Fibroblast of peridontal ligament (primary cell): ENCODE results near the gene ANKRD33B.

ENCODE experiments used
- DNase-seq: peaks from one replicate; pipeline ENCODE4 v3.0.0-alpha.2; 2010; ENCODE audit errors: extremely low read depth

Gene ANKRD33B

DNA sequence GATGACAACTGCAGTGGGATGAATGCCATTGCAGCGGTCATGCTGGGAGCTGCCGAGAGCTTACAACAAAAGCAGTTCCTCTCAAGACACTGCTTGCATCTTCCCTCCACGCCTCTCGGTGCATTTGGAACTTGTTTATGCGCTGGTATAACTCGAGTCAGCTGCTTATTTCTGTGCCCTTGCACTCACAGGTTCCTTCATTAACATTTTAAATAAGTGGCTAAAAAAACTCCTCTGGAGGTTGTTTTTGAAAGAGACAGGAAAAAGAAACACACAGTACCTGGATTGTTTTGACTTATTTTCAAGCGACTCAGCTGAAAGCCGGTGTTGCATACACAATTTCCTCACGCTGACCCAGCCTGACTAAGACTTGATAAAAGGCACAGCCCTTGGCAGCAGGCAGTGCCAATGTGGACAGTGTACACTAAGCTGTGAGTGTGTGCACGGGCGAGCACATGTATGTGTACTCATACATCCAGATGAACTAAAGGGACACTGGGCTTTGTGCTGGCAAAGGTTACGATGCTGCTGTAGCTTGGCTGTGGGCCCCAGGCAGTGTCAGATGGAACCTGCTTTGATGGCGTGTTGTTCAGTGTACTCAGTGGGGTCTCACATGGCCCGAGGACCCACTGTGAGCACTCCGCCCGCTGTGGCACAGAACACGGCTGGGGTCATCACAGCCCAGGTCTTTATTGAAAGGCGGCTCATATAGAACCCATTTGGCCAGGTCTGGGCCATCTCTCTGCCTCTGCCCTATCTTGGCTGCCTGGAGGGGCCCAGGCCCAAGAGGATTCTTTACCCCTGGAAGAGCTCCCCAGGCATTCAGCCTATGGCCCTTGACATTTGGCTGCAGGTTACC, 92.3 kb downstream of the ANKRD33B start:
- no peak for DNase-seq

DNA sequence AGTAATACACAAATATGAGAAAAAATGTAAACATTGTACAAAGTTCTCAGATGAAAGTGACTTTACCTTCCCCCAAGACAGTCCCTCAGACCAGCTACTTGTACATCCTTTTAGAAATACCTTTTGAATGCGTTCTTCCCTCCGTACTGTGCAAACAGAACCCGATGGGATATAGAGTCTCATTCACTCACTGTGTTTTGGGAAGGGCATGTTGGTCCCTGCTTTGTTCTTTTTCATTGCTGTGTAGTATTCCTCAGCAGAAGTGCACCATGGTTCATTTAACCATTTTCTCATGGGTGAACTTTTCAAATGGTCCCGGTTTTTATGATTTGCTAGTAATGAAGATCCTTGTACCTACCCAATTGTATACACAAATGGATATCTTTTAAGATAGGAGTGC, 94.4 kb downstream of the ANKRD33B start:
- DNase-seq, result no peak

DNA sequence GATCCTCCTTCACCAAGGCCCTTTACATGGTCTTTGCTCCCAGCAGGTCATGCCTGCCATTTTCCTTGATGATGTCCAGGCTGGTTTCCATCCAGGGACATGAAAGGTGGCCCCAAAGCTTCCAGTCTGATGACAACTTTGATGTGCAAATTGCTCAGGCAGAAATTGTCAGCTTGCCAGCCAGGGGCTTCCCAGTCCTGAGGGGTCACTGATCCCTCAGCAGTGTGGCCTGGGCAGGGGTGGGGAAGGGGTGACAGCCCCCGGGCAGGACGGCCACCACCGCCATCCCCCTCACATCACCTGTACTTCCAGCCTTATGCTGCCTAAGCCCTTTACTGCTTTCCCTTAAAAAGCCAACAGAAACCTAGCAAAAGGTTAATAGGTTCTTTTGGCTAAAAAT, 96.3 kb downstream of the ANKRD33B start:
- DNase-seq, result no peak

DNA sequence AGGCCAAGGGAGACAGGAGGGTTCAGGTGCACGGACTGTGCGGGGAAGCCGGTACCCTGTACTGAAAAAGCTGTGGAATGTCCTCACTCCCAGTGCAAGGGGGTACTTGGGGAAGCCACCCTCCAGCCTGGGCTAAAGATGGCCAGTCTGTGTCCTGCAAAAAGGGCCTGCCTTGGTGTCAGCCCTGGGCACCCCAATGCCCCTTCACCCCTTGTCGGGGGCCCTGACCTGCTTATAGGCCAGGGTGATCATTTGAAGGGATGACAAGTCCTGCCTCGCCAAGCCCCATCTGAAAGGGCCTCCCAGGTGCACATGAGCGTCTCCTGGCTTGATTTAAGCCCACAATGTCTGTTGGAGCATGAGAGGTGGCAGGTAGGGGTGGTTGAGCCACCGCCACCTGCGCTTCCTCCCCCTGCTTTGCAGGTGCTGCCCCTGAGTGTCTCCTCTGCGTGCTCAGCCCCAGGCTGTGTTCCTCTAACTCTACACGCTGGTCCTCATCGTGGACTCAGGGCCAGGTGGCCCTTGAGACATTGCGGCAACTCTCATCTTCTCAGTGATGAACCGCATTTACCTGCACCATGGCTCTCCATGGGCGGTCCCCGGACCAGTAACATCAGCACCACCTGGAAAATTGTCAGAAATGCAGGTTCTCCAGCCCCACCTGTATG, 97.0 kb downstream of the ANKRD33B start:
- DNase-seq, result no peak

DNA sequence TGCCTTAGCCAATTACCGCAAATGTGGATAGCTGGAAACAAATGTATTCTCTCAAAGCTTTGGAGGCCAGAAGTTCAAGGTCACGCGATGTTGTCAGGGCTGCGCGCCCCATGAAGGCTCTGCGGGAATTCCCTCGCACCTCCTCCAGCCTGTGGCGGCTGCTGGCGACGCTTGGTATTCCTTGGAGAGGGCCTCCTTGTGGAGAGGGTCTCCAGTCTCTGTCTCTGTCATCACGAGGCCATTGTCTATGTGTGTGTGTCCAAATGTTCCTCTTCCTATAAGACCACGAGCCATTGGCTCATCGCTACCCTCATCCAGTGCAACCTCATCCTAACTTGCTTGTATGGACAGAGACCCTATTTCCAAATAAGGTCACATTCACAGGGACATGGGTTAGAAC, 97.5 kb downstream of the ANKRD33B start:
- DNase-seq, result no peak

DNA sequence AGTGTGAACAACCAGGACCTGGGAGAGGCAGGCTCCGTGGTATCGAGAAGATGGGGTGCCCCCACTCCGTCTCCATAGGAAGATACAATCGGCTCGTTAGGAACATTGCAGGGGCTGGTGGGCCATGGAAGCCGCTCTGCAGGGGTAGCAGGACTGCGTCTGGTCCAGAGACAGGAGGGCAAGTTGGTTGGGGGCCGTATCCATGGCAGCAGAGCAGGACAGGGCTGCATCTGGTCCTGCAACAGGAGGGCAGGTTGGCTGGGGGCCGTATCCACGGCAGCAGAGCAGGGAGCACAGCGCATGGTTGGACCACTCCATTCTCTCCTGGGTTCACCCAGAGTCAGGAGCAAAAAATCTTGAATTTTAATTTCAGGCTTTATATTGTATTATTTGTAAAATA, 98.2 kb downstream of the ANKRD33B start:
- no peak for DNase-seq

DNA sequence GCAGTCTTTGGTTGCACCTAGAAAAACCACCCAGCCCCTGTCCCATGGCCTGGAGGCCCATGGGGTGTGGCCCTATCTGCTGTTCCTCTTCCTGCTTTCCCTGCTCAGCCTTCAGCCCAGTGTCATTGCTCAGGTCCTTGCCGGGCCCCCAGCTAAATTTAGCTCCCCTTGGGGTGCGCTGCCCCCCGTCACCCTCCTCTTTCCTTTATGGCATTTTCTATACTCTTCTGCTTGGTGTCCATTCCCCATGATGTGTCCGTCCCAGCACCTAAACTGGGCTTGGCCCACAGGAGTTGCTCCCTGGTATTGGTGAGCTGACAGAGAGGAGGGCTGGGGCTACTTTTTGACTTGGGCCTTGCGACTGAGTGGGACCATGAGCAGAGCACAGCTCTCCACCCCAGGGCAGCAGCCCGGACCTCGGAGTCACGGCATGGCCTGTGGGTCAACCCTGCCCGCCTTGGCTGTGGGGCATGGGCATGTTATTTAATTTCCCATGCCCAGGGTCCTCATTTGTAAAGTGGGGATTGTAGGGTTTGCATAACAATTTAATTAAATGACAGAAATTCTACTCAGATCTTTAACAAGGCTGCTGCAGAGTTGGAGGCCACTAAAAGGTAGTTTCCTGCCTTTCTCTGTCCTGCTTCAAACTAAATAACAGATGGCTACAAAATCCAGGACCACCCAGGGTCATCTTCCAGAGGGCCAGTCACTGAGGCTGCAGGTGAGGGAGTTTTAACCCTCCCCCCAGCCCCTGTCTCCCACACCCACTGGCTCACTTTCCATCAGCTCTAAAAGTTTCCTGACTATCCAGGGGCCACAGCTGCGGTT, 99.0 kb downstream of the ANKRD33B start:
- DNase-seq, result no peak

DNA sequence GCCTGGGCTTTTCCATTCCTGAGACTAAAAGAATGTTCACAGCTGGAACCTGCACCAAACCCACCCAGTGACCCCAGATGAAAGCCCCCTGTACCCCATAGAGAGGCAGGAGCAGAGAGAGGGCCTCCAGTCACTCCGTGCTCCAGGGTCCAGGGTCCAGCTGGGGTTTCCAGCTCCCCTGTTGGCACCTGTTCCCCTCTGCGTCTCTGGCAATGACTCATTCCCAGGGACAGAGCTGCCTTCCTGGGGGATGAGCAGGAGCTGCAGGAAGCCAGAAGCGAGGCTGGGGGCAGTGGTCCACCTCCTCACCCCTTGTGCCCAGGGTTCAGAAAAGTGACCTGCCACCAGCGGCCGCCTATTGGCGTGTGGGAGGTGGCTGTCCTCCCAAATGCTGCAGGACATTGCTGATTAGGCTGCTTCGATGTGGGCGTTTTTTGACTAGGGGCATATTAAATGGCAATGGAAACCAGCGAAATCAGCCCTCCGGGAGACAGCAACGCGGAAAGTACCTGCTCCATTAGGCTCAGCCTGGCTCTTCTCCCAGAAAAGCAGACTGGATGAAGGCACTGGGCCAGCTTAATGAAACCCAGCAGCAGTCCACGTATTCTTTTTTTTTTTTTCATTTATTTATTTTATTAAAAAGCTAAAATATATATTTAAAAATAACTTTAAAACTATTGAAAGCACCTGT, 99.8 kb downstream of the ANKRD33B start:
- peak; percentile 71 for DNase-seq

DNA sequence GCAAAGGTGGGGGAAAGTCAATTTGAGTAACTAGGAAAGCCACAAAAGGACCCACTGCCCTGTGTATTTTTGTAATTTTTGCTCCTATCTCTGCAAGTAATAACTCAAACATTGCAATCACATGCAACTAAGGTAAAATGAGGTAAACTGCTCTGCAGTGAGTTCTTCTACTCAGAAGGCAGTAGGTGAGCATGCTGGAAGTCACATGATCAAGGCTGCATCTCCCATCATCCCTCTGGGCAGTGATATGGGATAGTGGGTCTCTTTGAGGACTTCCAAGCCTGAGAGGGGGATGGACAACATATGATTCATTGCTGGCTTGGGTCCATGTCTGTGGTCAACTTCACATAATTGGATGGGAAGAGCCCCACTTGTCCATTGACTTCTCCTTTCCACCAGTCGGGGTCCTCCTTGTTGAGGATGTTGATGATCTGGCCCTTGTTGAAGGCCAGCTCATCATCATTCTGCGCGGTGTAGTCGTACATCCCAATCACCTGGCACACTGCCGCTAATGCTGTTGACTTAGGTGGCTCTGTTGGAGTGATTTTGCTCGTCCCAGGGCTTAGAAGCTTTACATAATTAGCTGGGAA, 100.4 kb downstream of the ANKRD33B start:
- DNase-seq, result peak; percentile 20

DNA sequence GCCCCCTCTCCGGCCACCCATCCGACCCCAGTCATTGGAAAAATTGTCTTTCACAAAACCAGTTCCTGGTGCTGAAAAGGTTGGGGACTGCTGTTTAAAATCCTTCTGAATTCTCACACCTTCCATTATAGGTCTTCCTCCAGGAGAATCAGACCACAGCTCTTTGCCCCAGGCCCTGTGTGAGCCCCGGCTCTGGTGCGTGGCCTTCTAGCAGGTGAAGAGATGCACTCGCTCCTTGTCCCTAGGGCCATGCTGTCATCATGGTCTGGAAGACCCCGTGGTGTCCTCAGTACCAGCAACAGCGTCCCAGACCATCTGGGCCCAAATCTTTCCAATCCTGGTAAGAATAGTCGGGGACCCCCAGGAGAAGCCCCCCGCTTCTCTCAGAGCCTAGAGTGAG, 101.9 kb downstream of the ANKRD33B start:
- no peak for DNase-seq

DNA sequence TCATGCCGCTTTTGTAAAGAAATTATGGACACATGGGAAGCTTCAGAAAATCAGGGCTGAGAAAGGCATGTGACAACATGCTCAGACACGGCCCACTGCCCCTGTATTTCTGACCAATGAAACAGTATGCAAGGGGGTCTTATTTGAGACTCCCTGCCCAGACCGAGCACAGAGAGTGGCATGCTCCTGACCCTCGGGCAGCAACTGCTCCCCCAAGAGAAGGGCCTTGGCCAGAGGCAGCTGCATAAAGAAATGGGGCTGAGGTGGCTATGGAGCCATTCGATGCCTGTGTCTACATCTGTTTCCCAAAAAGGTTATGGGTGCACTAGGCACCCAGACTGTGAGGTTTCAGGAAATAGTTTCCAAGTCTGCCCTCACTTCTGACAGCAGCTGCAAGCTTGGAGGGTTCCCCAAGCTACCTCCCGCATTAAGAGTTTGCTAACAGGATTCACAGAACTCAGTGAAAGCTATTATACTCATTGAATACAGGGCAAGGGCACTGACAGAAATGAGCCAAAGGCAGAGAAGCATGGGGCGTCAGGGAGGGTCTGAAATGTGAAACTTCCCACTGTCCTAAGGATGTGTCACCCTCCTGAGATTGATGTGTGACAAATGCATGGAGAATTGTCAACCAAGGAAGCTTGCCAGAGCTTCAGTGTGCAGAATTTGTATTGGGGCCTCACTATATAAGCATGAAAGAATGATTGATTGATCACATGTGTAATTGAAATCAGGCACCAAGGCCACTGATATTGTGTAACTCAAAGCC, 102.8 kb downstream of the ANKRD33B start:
- no peak for DNase-seq

DNA sequence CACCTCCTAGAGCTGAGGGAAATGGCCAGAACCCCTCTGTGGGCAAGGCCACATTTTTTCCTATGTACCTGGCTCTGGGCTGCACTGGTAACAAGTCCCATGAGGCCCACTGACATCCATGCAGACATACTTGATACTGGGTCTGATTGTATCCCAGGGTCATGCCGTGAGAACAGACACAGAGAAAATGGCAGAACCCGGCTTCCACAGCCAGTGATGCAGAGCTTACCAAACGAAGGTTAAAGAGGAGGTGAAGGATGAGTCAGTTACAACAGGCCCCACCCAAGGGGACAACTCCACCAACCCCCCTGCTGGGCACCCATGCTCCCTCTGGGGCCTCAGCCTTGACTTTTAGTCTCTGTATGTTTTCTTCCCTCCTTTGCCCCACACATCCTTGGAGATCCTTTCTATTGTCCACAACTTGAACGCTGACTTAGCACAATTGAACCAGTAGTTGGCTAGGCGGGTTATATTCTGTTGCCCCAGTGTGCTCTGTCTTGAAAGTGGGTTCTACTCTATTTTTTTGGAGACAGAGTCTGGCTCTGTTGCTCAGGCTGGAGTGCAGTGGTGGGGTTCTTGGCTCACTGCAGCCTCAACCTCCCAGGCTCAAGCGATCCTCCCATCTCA, 103.7 kb downstream of the ANKRD33B start:
- no peak for DNase-seq

DNA sequence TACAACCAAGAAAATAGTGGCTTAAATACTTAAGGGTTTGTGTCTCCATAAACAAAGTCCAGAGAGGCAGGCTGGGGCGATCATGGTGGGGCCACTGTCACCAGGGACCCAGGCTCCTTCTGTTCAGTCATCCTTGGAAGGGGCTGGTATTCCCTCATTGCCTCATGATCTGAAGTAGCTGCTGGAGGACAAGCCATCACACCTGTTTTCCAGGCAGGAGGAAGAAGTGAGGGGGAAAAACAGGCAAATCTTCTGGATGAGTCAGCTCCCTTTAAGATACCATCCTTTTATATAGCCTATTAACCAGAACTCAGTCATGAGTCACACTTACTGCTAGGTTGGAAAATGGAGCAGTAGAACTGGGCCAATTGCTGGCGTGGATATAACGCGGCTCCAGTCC, 104.8 kb downstream of the ANKRD33B start:
- DNase-seq, result no peak

DNA sequence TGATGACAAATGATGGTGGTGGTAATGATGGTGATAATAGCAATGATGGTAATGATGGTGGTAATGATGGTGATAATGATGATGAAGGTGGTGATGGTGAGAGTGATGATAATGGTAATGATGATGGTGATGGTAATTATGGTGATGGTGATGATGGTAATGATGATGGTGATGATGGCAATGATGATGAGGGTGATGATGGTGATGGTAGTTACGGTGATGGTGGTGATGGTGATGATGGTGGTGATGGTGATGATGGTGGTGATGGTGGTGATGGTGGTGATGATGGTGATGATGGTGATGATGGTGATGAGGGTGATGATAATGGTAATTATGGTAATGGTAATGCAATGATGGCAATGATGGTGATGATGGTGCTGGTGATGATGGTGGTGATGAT, 106.1 kb downstream of the ANKRD33B start:
- DNase-seq, result no peak

DNA sequence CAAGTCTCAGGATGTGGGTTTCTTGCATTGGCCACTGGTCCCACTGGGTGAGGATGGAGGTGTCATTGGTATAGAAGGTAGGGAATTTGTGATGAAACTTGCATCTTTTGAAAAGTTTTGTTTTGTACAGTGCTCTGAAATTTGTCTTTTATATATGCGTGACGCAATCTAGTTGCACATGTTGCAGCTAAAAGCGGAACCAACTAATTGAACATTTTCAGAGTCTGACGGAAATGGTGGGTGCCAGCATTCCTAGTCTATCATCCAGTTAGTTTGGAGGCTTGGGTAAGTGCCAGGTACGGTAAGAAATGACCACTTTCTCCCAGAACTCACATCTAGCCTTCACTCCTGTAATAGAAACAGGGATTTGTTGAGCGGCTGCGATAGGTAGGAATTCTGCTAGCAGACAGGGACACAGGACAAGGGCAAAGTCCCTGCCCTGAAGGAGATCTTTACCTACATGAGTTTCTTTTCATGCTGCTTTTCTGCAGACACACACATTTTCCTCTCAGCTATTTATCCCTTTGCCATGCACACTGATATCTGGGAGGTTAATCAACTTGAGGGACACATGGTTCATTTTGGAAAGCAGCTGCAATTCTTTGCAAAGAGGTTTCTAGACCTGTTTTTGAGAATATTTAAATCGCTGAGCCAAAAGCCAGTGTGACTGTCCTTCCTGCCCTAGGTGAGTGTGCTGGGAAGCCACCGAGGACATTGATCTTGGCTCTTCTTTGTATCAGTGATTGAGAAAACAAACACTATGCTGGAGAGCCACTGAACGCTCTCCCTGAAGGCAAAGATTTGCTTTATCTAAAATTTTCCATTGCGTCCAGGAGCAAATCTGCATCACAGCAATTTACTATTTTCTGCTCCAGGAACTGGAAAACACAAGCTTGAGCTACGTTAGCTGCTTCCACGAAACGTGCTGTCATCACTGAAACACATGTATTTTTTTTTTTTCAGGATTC, 107.5 kb downstream of the ANKRD33B start:
- DNase-seq, result peak; percentile 24

DNA sequence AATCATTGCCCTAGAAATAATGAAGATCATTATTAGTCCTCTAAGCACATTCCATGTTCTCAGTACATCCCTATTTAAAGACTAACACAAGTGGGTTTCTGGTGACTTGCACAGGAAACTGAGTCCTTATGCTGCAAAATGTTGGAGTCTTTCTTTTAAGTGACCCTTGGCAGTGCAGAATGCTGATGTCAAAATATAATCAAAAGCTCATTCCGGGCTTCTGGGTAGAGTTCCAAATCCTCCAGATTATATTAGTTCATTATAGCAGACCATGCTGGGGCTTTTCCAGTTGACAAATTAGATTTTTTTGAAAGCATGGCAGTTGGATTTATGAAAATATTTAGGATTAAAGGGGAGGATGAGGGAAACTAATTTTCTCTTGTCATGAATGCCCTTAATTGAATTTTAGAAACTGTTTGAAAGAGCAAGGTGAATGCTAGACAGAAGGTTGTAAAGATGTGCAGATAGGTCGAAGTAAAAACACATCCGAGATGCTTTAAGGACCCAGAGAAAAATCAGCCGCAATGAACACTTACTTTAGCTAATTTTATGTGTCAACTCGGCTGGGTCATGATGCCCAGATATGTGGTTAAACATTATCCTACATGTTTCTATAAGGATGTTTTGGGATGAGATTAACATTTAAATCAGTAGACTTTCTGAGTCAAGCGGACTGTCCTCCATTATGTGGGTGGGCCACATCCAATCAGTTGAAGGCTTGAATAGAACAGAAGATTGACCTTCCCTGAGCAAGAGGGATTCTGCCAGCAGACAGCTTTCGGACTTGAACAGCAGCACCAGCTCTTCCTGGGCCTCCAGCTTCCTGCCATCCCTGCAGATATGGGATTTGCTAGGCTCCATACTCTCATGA, 108.5 kb downstream of the ANKRD33B start:
- no peak for DNase-seq

DNA sequence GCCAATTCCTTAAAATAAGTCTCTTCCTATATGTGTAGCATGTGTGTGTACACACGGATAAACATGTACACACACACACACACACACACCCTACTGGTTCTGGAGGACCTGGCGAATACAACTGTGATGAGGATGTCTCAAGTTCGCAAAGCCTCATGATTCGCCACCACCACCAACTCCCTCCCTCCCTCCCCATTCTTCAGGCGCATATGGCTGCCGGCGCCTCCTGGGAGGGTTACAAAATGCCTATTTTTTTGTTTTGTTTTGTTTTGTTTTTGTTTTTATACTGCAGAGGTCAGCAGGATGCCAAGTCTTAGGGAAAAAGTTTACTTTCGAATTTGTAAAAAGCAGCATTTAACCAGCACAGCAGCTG, 109.1 kb downstream of the ANKRD33B start:
- no peak for DNase-seq

DNA sequence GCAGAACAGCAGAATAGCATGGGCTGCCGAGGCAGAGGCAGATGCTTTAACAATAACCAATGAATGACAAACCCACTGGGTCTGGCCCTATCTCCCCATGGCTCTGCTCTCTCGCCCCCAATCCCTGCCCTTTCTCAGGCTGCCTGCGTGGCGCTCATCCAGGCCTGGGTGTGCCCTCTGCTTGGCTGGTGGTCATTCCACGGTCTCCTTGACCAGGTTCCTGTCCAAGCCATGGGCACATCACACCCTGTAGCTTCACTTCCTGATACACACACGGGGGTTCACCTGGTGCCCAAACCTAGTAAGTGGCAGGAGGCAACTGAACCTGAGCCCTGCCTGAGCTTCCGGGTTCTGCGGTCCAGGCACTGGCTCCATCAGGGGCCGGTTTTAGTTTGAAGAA, 109.5 kb downstream of the ANKRD33B start:
- DNase-seq, result no peak
